Activated naive CD8-positive, alpha-beta T cell (primary cell): Measurements from ENCODE around the gene P3H2.
"Not testable (repeated sequence)": the region's sequence is repeated elsewhere in the genome, so short reads cannot be mapped to it uniquely, and the experiment has no call there.

Source experiments
- H3K27ac Mint-ChIP-seq: one replicate; pipeline ENCODE4 v1.8.0; 2021; ENCODE audit warnings: mixed read lengths
- H3K27me3 Mint-ChIP-seq: one replicate; pipeline ENCODE4 v1.8.0; 2021; ENCODE audit warnings: mixed read lengths
- H3K36me3 Mint-ChIP-seq: one replicate; pipeline ENCODE4 v1.8.0; 2021; ENCODE audit warnings: mixed read lengths
- H3K4me1 Mint-ChIP-seq: one replicate; pipeline ENCODE4 v1.8.0; 2021; ENCODE audit warnings: low read depth, mixed read lengths
- H3K4me3 Mint-ChIP-seq: one replicate; pipeline ENCODE4 v1.8.0; 2021; ENCODE audit warnings: mild to moderate bottlenecking, mixed read lengths
- H3K9me3 Mint-ChIP-seq: one replicate; pipeline ENCODE4 v1.8.0; 2021; ENCODE audit warnings: low read depth, mixed read lengths

The P3H2 gene

GRCh38 chr3:190081389-190081788, 39.3 kb downstream of the P3H2 start:
- peaks cover 14% of the 10 kb centered on the region for H3K27me3 Mint-ChIP-seq
- no peaks in the 10 kb centered on the region for H3K36me3 Mint-ChIP-seq
- H3K9me3 Mint-ChIP-seq = no peaks in the 10 kb centered on the region
- H3K4me3 Mint-ChIP-seq = no peak overlapping the region
- H3K4me1 Mint-ChIP-seq = no peaks in the 10 kb centered on the region
- no peak overlapping the region for H3K27ac Mint-ChIP-seq

DNA sequence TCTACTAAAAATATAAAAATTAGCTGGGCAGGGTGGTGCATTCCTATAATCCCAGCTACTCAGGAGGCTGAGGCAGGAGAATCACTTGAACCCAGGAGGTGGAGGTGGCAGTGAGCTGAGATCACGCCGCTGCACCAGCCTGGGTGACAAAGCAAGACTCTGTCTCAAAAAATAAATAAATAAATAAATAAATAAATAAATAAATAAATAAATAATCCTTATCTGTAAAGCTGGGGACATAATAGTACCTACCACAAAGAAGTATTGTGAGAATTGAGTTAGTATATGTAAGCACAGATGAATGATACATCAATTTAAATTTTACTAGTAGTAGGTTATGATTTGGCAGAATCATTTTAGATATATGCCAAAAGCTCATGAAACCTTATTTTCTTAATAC, 41.5 kb downstream of the P3H2 start:
- H3K27ac Mint-ChIP-seq, H3K36me3 Mint-ChIP-seq, H3K4me1 Mint-ChIP-seq, H3K9me3 Mint-ChIP-seq, H3K4me3 Mint-ChIP-seq: not testable (repeated sequence)
- peaks cover 14% of the 10 kb centered on the region for H3K27me3 Mint-ChIP-seq

GRCh38 chr3:190077395-190078045, 43.2 kb downstream of the P3H2 start:
- Mint-ChIP-seq H3K27me3 (peaks cover 17% of the 10 kb centered on the region), H3K4me1 (no peaks in the 10 kb centered on the region), H3K27ac (no peak overlapping the region), H3K4me3 (no peak overlapping the region), H3K9me3 (no peaks in the 10 kb centered on the region), H3K36me3 (no peaks in the 10 kb centered on the region)

DNA sequence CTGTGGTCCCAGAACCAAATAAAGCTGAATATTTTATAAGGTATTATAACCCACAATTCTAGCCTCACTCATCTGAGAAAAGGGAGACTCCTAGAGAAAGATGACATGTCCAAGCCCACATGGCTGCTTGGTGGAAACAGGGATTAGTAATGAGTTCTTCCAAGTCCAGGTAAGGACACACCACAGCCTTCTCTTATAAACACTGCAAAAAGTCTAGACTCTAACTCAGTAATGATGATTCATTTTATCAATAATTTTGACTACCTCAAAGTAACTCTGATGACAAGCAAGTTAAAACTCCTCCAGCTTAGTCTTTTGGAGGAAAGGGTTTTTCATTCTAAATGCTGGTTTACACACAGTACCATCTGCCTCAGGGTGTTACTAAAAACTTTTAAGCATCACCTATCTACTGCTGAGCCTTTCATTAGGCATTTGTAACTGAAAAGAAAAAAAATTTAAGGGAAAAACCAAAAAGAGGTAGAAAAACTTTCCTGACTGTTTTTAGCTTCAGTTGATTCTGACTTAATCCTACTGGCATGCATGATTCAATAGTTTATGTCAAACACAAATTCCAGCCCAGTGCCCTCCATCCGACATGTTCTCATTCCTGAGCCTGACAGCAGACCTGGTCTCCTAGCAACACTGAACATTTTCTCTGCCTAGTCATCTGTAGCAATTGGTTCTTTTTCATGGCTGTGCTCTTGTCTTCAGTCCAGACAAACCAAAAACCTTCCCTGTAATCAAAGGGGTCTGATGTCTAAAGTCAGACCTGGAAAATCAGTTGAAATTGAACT, 43.9 kb downstream of the P3H2 start:
- H3K4me3 Mint-ChIP-seq = no peak overlapping the region
- no peak overlapping the region for H3K27ac Mint-ChIP-seq
- H3K27me3 Mint-ChIP-seq = peaks cover 17% of the 10 kb centered on the region
- no peaks in the 10 kb centered on the region for H3K9me3 Mint-ChIP-seq
- H3K4me1 Mint-ChIP-seq = no peaks in the 10 kb centered on the region
- no peaks in the 10 kb centered on the region for H3K36me3 Mint-ChIP-seq

DNA sequence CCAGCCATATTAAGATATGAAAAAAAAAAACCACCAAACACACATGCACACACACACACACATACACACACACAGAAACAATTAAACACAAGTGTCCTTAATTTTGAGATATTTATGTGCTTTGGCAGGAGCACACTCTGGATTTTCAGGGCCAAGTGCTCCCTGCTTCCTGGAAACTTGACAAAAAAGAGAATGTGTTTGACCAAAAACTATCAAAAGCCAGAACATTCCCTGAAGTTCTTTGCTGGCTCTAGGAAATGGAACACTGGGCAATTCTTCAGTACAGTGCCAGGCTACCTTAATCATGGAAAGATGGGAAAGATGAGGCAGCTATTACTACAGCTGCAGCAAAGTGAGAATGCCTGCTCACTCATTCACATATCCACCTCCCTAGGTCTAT, 44.6 kb downstream of the P3H2 start:
- Mint-ChIP-seq H3K36me3 (no peaks in the 10 kb centered on the region), H3K4me1 (no peaks in the 10 kb centered on the region), H3K27ac (no peak overlapping the region), H3K4me3 (no peak overlapping the region), H3K9me3 (no peaks in the 10 kb centered on the region), H3K27me3 (peaks cover 21% of the 10 kb centered on the region)

GRCh38 chr3:190074817-190075216, 45.9 kb downstream of the P3H2 start:
- H3K36me3 Mint-ChIP-seq = no peaks in the 10 kb centered on the region
- no peaks in the 10 kb centered on the region for H3K9me3 Mint-ChIP-seq
- no peak overlapping the region for H3K4me3 Mint-ChIP-seq
- no peaks in the 10 kb centered on the region for H3K4me1 Mint-ChIP-seq
- H3K27ac Mint-ChIP-seq = no peak overlapping the region
- peaks cover 21% of the 10 kb centered on the region for H3K27me3 Mint-ChIP-seq

DNA sequence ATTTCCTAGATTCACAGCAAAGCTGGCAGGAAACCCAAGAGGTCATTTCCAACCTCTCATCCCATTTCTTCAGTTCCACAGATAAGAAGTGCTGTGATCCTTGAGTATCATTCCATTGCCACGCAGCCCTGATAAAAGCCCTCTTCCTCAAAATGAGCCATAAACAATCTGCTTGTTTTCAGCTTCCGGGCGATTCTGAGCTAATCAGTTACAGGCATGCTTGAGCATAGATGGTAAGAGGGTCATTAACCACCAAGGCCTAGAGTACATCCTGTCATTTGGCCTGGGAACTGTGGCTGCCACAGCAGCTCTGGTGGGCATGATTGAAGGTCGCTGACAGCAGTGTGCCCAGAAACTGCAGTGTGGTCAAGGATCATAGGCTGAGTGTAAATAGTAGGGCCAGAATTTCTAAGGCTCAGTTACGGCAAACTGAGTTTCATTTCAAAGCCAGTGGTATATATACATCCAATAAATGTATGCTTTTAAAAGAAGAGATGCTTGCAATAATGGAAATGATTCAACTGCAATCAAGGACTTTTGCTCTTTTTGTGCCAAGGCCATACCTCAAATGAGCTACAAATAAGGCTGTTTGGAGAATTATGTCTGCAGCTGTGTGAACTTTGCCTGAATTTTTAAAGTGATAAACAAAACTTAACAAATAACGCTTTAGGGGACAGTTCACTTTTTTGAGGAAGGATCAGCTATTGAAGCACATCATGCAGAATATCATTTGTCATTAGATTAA, 47.3 kb downstream of the P3H2 start:
- H3K27me3 Mint-ChIP-seq = peaks cover 22% of the 10 kb centered on the region
- no peaks in the 10 kb centered on the region for H3K4me1 Mint-ChIP-seq
- no peaks in the 10 kb centered on the region for H3K9me3 Mint-ChIP-seq
- H3K27ac Mint-ChIP-seq = no peak overlapping the region
- H3K36me3 Mint-ChIP-seq = no peaks in the 10 kb centered on the region
- H3K4me3 Mint-ChIP-seq = no peak overlapping the region

- H3K9me3 Mint-ChIP-seq = no peaks in the 10 kb centered on the region
- H3K4me3 Mint-ChIP-seq = no peak overlapping the region
- peaks cover 22% of the 10 kb centered on the region for H3K27me3 Mint-ChIP-seq
- no peaks in the 10 kb centered on the region for H3K36me3 Mint-ChIP-seq
- H3K4me1 Mint-ChIP-seq = no peaks in the 10 kb centered on the region
- no peak overlapping the region for H3K27ac Mint-ChIP-seq
Measured at GRCh38 chr3:190072856-190073255, 47.8 kb downstream of the P3H2 start.

- H3K9me3 Mint-ChIP-seq, H3K27ac Mint-ChIP-seq, H3K36me3 Mint-ChIP-seq, H3K4me1 Mint-ChIP-seq, H3K4me3 Mint-ChIP-seq: not testable (repeated sequence)
- H3K27me3 Mint-ChIP-seq = peaks cover 19% of the 10 kb centered on the region
Measured at GRCh38 chr3:190071921-190072320, 48.8 kb downstream of the P3H2 start.

DNA sequence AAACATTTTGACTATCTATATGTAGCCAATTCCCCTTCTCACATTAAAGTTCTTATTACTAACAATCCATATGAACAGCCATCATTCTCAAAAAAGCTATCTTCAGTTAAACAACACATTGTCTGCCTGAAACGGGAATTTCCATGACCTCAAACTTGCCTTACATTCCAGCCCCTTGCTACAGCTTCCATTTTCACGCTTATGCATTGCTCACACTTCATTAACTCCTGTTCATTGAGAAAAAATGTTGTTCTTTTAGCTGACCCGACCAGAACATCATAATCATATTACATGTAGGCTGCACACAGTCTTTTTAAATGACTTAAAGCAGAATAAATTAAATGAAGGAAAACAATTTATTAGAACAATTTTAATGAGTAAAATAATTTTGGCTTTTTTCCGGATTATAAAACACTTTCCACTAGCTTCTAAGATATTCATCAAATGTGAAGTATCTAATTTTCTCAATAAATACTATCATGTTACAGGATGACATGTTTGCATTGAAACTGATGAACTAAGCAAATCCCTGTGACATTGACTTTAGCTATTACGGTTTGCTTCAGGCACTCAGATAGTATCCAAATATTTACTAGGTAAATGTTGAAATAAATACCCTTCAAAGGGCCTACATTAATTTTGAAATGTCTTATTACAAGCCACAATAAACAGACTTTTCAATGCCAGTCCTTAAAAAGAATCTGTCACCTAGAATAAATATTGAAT, 49.9 kb downstream of the P3H2 start:
- Mint-ChIP-seq H3K36me3 (no peaks in the 10 kb centered on the region), H3K27ac (no peak overlapping the region), H3K4me3 (no peak overlapping the region), H3K9me3 (no peaks in the 10 kb centered on the region), H3K27me3 (peaks cover 23% of the 10 kb centered on the region), H3K4me1 (no peaks in the 10 kb centered on the region)

DNA sequence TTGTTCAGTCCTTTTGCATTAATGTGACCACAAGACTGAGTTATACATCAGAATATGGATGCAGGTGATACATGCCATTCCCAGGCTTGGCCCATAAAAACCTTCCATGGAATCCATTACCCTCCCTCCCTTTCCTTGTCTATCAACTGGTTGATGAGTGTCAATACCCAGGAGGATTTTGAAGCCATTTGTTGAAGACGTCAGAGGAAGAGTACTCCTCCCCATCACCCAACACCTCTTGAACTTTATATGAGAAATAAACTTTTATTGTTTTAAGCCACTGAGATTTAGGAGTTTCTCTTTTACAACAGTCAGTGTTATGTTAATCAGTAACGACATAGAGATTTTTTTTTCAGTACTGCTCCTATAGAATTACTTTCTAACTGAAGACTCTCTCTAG, 55.5 kb downstream of the P3H2 start:
- no peaks in the 10 kb centered on the region for H3K4me1 Mint-ChIP-seq
- H3K4me3 Mint-ChIP-seq = no peak overlapping the region
- no peaks in the 10 kb centered on the region for H3K9me3 Mint-ChIP-seq
- H3K27ac Mint-ChIP-seq = no peak overlapping the region
- H3K36me3 Mint-ChIP-seq = no peaks in the 10 kb centered on the region
- H3K27me3 Mint-ChIP-seq = peaks cover 10% of the 10 kb centered on the region

GRCh38 chr3:190064659-190065058, 56.0 kb downstream of the P3H2 start:
- Mint-ChIP-seq H3K9me3 (no peaks in the 10 kb centered on the region), H3K36me3 (no peaks in the 10 kb centered on the region), H3K4me1 (no peaks in the 10 kb centered on the region), H3K4me3 (no peak overlapping the region), H3K27me3 (peaks cover 8% of the 10 kb centered on the region), H3K27ac (no peak overlapping the region)

DNA sequence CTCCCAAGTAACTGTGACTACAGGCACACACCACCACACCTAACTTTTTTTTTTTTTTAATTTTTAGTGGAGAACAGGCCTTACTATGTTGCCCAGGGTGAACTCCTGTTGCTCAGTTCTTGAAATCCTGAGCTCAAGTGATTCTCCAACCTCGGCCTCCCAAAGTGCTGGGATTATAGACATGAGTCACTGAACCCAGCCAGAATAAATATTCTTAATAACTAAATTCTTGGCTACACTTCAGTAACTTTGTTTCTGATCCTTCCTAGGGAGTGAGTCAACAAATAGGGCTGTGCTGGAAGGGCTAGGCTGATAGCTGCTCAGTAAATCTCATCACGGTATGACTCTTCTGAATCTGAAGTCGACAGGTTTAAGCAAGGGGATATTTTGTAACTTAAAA, 56.6 kb downstream of the P3H2 start:
- no peak overlapping the region for H3K4me3 Mint-ChIP-seq
- H3K36me3 Mint-ChIP-seq = no peaks in the 10 kb centered on the region
- H3K9me3 Mint-ChIP-seq = no peaks in the 10 kb centered on the region
- no peaks in the 10 kb centered on the region for H3K4me1 Mint-ChIP-seq
- H3K27ac Mint-ChIP-seq = no peak overlapping the region
- H3K27me3 Mint-ChIP-seq = peaks cover 7% of the 10 kb centered on the region

- Mint-ChIP-seq H3K36me3 (no peaks in the 10 kb centered on the region), H3K4me3 (no peak overlapping the region), H3K9me3 (no peaks in the 10 kb centered on the region), H3K4me1 (no peaks in the 10 kb centered on the region), H3K27ac (no peak overlapping the region), H3K27me3 (peaks cover 7% of the 10 kb centered on the region)
Measured at GRCh38 chr3:190063490-190063889, 57.2 kb downstream of the P3H2 start.
